ENCODE data around the gene COX7A2. TPM values are rescaled to one million over a fixed set of nuclear protein-coding genes. Genes with fewer than 3 reads are reported as not detected.

COX7A2 gene
- total RNA-seq, 1 donor from 2014 or later, result 342 TPM

GRCh38 chr6:75281653-75282052 lies 38.1 kb upstream of the COX7A2 start:
- H3K4me3 ChIP-seq (ENCODE audit: low read depth, low read length), result peak overlapping the region; percentile 77
- no peak for TF ChIP-seq CTCF (conservative IDR thresholded peaks at IDR 0.05; ENCODE audit: low read depth, low read length)
- no peak for DNase-seq (ENCODE audit: low read depth)

- H3K4me3 ChIP-seq (ENCODE audit: low read depth, low read length), result peak overlapping the region; percentile 77
- TF ChIP-seq CTCF (conservative IDR thresholded peaks at IDR 0.05; ENCODE audit: low read depth, low read length), result no peak
- DNase-seq (ENCODE audit: low read depth), result no peak
Measured at GRCh38 chr6:75280131-75280855, 36.7 kb upstream of the COX7A2 start.

- TF ChIP-seq CTCF (conservative IDR thresholded peaks at IDR 0.05; ENCODE audit: low read depth, low read length), result no peak
- DNase-seq (ENCODE audit: low read depth), result no peak
- H3K4me3 ChIP-seq (ENCODE audit: low read depth, low read length), result peak overlapping the region; percentile 26
Measured at GRCh38 chr6:75279418-75279817, 35.8 kb upstream of the COX7A2 start.

- no peak for DNase-seq (ENCODE audit: low read depth)
- H3K4me3 ChIP-seq (ENCODE audit: low read depth, low read length), result no peak overlapping the region
- no peak for TF ChIP-seq CTCF (conservative IDR thresholded peaks at IDR 0.05; ENCODE audit: low read depth, low read length)
Measured at GRCh38 chr6:75278474-75279077, 35.0 kb upstream of the COX7A2 start.

GRCh38 chr6:75275067-75275466 lies 31.5 kb upstream of the COX7A2 start:
- no peak overlapping the region for H3K4me3 ChIP-seq (ENCODE audit: low read depth, low read length)
- TF ChIP-seq CTCF (conservative IDR thresholded peaks at IDR 0.05; ENCODE audit: low read depth, low read length), result no peak
- no peak for DNase-seq (ENCODE audit: low read depth)

- DNase-seq (ENCODE audit: low read depth), result no peak
- H3K4me3 ChIP-seq (ENCODE audit: low read depth, low read length), result no peak overlapping the region
- no peak for TF ChIP-seq CTCF (conservative IDR thresholded peaks at IDR 0.05; ENCODE audit: low read depth, low read length)
Measured at GRCh38 chr6:75273009-75273408, 29.4 kb upstream of the COX7A2 start.
